Neuronal stem cell (in vitro differentiated cells): ENCODE measurements around the gene RASAL2.

Experiments
- DNase-seq: peaks from one replicate; pipeline ENCODE4 v3.0.0-alpha.2; 2013; ENCODE audit warnings: low spot score
- H2AFZ ChIP-seq: one replicate; pipeline ENCODE4 v1.6.1; 2013; ENCODE audit warnings: mild to moderate bottlenecking, low read length, inconsistent platforms
- H2AK5ac ChIP-seq: 2 replicates; pipeline ENCODE4 v1.6.1; 2013; ENCODE audit warnings: low read depth, mild to moderate bottlenecking, inconsistent platforms, low read length, moderate library complexity, mixed read lengths
- H2BK120ac ChIP-seq: 2 replicates; pipeline ENCODE4 v1.6.1; 2013; ENCODE audit warnings: low read depth, mild to moderate bottlenecking, inconsistent platforms, low read length, moderate library complexity, mixed read lengths
- H2BK12ac ChIP-seq: one replicate; pipeline ENCODE4 v1.6.1; 2013; ENCODE audit warnings: low read length, inconsistent platforms
- H2BK15ac ChIP-seq: 2 replicates; pipeline ENCODE4 v1.6.1; 2013; ENCODE audit warnings: mild to moderate bottlenecking, low read length, inconsistent platforms, mixed read lengths
- H2BK5ac ChIP-seq: one replicate; pipeline ENCODE4 v1.6.1; 2013; ENCODE audit warnings: inconsistent platforms, mild to moderate bottlenecking, low read length, moderate library complexity
- H3K14ac ChIP-seq: one replicate; pipeline ENCODE4 v1.6.1; 2013; ENCODE audit warnings: low read length, inconsistent platforms
- H3K18ac ChIP-seq: 2 replicates; pipeline ENCODE4 v1.6.1; 2013; ENCODE audit warnings: low read length, inconsistent platforms
- H3K23ac ChIP-seq: 2 replicates; pipeline ENCODE4 v1.6.1; 2013; ENCODE audit warnings: low read depth, mild to moderate bottlenecking, mixed read lengths, low read length, inconsistent platforms; ENCODE audit not compliant: poor library complexity
- H3K27ac ChIP-seq: replicated peaks from 3 replicates; pipeline ENCODE4 v1.5.1; 2013; ENCODE audit warnings: low read length, inconsistent platforms
- H3K27me3 ChIP-seq, 3 experiments: 2 replicates each; pipeline ENCODE4 v1.6.1; 2013; ENCODE audit warnings: low read length in 3 of 3, mild to moderate bottlenecking in 2 of 3, inconsistent platforms in 1 of 3, low read depth in 1 of 3, mixed read lengths in 1 of 3, moderate library complexity in 1 of 3; ENCODE audit not compliant: control insufficient read depth in 3 of 3, insufficient read depth in 3 of 3
- H3K36me3 ChIP-seq, 2 donors: replicated peaks in 1 of 2; 2 replicates each; pipeline ENCODE4 v1.6.1; 2013; ENCODE audit warnings: low read length in 2 of 2; ENCODE audit not compliant: control insufficient read depth in 2 of 2, insufficient read depth in 2 of 2
- H3K4ac ChIP-seq: 2 replicates; pipeline ENCODE4 v1.6.1; 2013; ENCODE audit warnings: inconsistent platforms, mild to moderate bottlenecking, low read length, moderate library complexity
- H3K4me1 ChIP-seq, 2 donors: 1 replicate in 1 of 2; 2 replicates in 1 of 2; pipeline ENCODE4 v1.6.1; 2013; ENCODE audit warnings: low read length in 2 of 2, low read depth in 1 of 2; ENCODE audit not compliant: control insufficient read depth in 2 of 2, insufficient read depth in 1 of 2
- H3K4me2 ChIP-seq: one replicate; pipeline ENCODE4 v1.6.1; 2013; ENCODE audit warnings: mild to moderate bottlenecking, low read length, inconsistent platforms; ENCODE audit not compliant: insufficient read depth, poor library complexity, severe bottlenecking
- H3K4me3 ChIP-seq, 2 donors: 2 replicates each; pipeline ENCODE4 v1.5.1; 2013; ENCODE audit warnings: low read length in 2 of 2, mild to moderate bottlenecking in 2 of 2, inconsistent platforms in 1 of 2, moderate library complexity in 1 of 2
- H3K79me1 ChIP-seq: one replicate; pipeline ENCODE4 v1.6.1; 2013; ENCODE audit warnings: low read depth, mild to moderate bottlenecking, inconsistent platforms, low read length, moderate library complexity
- H3K9ac ChIP-seq: one replicate; pipeline ENCODE4 v1.6.1; 2013; ENCODE audit warnings: mild to moderate bottlenecking, low read depth, low read length, inconsistent platforms; ENCODE audit not compliant: poor library complexity
- H3K9me3 ChIP-seq, 2 donors: replicated peaks in 1 of 2; 2 replicates each; pipeline versions ENCODE3 to v1.6.1; 2013; ENCODE audit warnings: low read length in 2 of 2, mild to moderate bottlenecking in 2 of 2, inconsistent platforms in 1 of 2, low read depth in 1 of 2, mixed read lengths in 1 of 2, moderate library complexity in 1 of 2; ENCODE audit not compliant: control insufficient read depth in 2 of 2, insufficient read depth in 1 of 2
- H4K8ac ChIP-seq: one replicate; pipeline ENCODE4 v1.6.1; 2013; ENCODE audit warnings: low read depth, mild to moderate bottlenecking, inconsistent platforms, low read length, moderate library complexity
- H4K91ac ChIP-seq: one replicate; pipeline ENCODE4 v1.6.1; 2013; ENCODE audit warnings: low read length, low read depth, mild to moderate bottlenecking, inconsistent platforms; ENCODE audit not compliant: poor library complexity
- WGBS, 2 donors: extraction: QIAGEN DNeasy Blood & Tissue Kit; methylation state at CpG; one replicate each; pipeline ENCODE4 v1.1.7; 2013; ENCODE audit warnings: missing lambda C conversion rate in 2 of 2, mixed read lengths in 1 of 2; ENCODE audit not compliant: insufficient read length in 2 of 2, insufficient replicate concordance in 1 of 2; ENCODE audit errors: extremely low coverage in 2 of 2; 5-methylcytosine and 5-hydroxymethylcytosine counted together

RASAL2 gene

GRCh38 chr1:178134061-178134460 lies 40.2 kb downstream of the RASAL2 start:
- no peak overlapping the region for H3K4me3 ChIP-seq
- no CpG with 5 or more reads among the region's 2 CpGs for WGBS, 2 donors
- H2BK12ac ChIP-seq = no peak overlapping the region
- no peak overlapping the region for H3K27ac ChIP-seq
- no peak overlapping the region for H2BK120ac ChIP-seq
- no peaks in the 10 kb centered on the region for H3K4me1 ChIP-seq
- no peak overlapping the region for H2BK15ac ChIP-seq
- H2AFZ ChIP-seq = no peak overlapping the region
- no peak overlapping the region for H3K4me2 ChIP-seq
- no peak overlapping the region for H3K9ac ChIP-seq
- no peak overlapping the region for H3K4ac ChIP-seq
- H3K14ac ChIP-seq = no peak overlapping the region
- no peak overlapping the region for H2BK5ac ChIP-seq
- no peaks in the 10 kb centered on the region for H3K36me3 ChIP-seq
- H3K79me1 ChIP-seq = peaks cover 2% of the 10 kb centered on the region
- H3K27me3 ChIP-seq = no peaks in the 10 kb centered on the region
- H2AK5ac ChIP-seq = no peak overlapping the region
- H3K9me3 ChIP-seq = no peaks in the 10 kb centered on the region
- no peak overlapping the region for H4K8ac ChIP-seq
- H4K91ac ChIP-seq = no peak overlapping the region
- H3K23ac ChIP-seq = no peak overlapping the region
- no peak overlapping the region for H3K18ac ChIP-seq
- DNase-seq = no peak

DNA sequence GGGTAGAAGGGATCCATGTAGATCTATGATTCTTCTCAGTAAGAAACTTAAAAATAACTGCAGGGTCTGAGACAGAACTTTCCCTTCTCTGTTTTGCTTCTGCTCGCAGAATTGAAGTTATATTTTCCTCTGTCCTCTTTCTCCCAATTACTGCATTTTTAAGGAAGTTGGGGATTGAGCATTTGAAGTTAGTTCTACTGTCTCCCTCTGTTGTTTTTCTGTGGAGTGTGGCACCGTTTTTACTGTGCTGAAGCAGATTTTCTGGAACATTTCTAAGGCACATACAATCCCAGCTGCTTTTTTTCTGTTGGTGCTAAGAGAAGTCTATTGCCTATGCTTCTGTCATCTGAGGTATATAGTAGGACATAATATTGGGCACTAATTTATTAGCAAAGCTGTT lies 43.3 kb downstream of the RASAL2 start:
- no peak overlapping the region for H3K23ac ChIP-seq
- H3K9ac ChIP-seq = no peak overlapping the region
- no peak overlapping the region for H2BK15ac ChIP-seq
- no peak overlapping the region for H2AK5ac ChIP-seq
- H2AFZ ChIP-seq = no peak overlapping the region
- peaks cover 2% of the 10 kb centered on the region for H3K79me1 ChIP-seq
- no peak overlapping the region for H2BK120ac ChIP-seq
- no peak overlapping the region for H3K18ac ChIP-seq
- H4K8ac ChIP-seq = no peak overlapping the region
- H3K27ac ChIP-seq = no peak overlapping the region
- H3K27me3 ChIP-seq = no peaks in the 10 kb centered on the region
- H3K4me3 ChIP-seq = no peak overlapping the region
- H4K91ac ChIP-seq = no peak overlapping the region
- no peak overlapping the region for H3K4me2 ChIP-seq
- H3K36me3 ChIP-seq = no peaks in the 10 kb centered on the region
- no peak overlapping the region for H2BK5ac ChIP-seq
- H3K14ac ChIP-seq = no peak overlapping the region
- no CpG with 5 or more reads among the region's 2 CpGs for WGBS, 2 donors
- H3K9me3 ChIP-seq = no peaks in the 10 kb centered on the region
- no peak for DNase-seq
- H3K4me1 ChIP-seq = no peaks in the 10 kb centered on the region
- no peak overlapping the region for H2BK12ac ChIP-seq
- H3K4ac ChIP-seq = no peak overlapping the region

GRCh38 chr1:178142806-178143205 lies 48.9 kb downstream of the RASAL2 start:
- Histone ChIP-seq H3K23ac (no peak overlapping the region), H2AFZ (no peak overlapping the region), H3K36me3 (no peaks in the 10 kb centered on the region), H3K4me3 (no peak overlapping the region), H3K4me1 (peaks cover 0 to 2% of the 10 kb centered on the region in 2 donors), H3K9ac (no peak overlapping the region), H4K8ac (no peak overlapping the region), H2BK120ac (no peak overlapping the region), H3K18ac (no peak overlapping the region), H2BK15ac (no peak overlapping the region), H4K91ac (no peak overlapping the region), H2BK5ac (no peak overlapping the region), H2AK5ac (no peak overlapping the region), H3K27me3 (peaks cover 0 to 1% (median 0%) of the 10 kb centered on the region in 3 experiments), H3K14ac (no peak overlapping the region), H3K27ac (no peak overlapping the region), H3K9me3 (no peaks in the 10 kb centered on the region), H3K79me1 (peaks cover 2% of the 10 kb centered on the region), H2BK12ac (no peak overlapping the region), H3K4ac (no peak overlapping the region), H3K4me2 (no peak overlapping the region)
- WGBS, 2 donors = no CpG with 5 or more reads among the region's 4 CpGs
- DNase-seq = no peak

- H3K14ac ChIP-seq = no peak overlapping the region
- peaks cover 5% of the 10 kb centered on the region for H3K79me1 ChIP-seq
- H3K27me3 ChIP-seq = peaks cover 0 to 1% (median 0%) of the 10 kb centered on the region in 3 experiments
- no peak for DNase-seq
- H4K8ac ChIP-seq = no peak overlapping the region
- no peak overlapping the region for H2BK5ac ChIP-seq
- no peak overlapping the region for H4K91ac ChIP-seq
- no peaks in the 10 kb centered on the region for H3K36me3 ChIP-seq
- H3K4ac ChIP-seq = no peak overlapping the region
- H3K4me3 ChIP-seq = no peak overlapping the region
- no peak overlapping the region for H2BK15ac ChIP-seq
- H2BK12ac ChIP-seq = no peak overlapping the region
- H3K23ac ChIP-seq = no peak overlapping the region
- H3K4me1 ChIP-seq = peaks cover 0 to 2% of the 10 kb centered on the region in 2 donors
- no peak overlapping the region for H2AK5ac ChIP-seq
- no peak overlapping the region for H2AFZ ChIP-seq
- no peak overlapping the region for H3K9ac ChIP-seq
- no peak overlapping the region for H2BK120ac ChIP-seq
- H3K4me2 ChIP-seq = no peak overlapping the region
- WGBS, 2 donors = no CpG with 5 or more reads among the region's 2 CpGs
- no peaks in the 10 kb centered on the region for H3K9me3 ChIP-seq
- no peak overlapping the region for H3K27ac ChIP-seq
- no peak overlapping the region for H3K18ac ChIP-seq
Observed at GRCh38 chr1:178143730-178144690, 50.1 kb downstream of the RASAL2 start.
